ENCODE results near the gene SLC9A5. TPM values are rescaled to one million over a fixed set of nuclear protein-coding genes. Genes with fewer than 3 reads are reported as not detected.
A peak's percentile ranks its signal among the peaks of the same experiment; 100 is the strongest.

SLC9A5 gene
- total and polyA plus RNA-seq, 9 of the 15 experiments (the other 6 are each of a cell fraction or from before 2014, with no cell fraction given): 0.06 to 3.1 (median 1.2) TPM

- peak; percentile 58; the same call in 1 of the 2 replicates for TF ChIP-seq HES1 (IDR thresholded peaks at IDR 0.05; ENCODE audit: low read depth)
- no peak for TF ChIP-seq LARP7 (IDR thresholded peaks at IDR 0.05)
- peak; percentile 10 to 37; a peak in 2 of 4 replicates for TF ChIP-seq FOXK2 (conservative IDR thresholded peaks at IDR 0.05 in 1 of 2, IDR thresholded peaks at IDR 0.05 in 1 of 2; ENCODE audit: low read depth in 2 of 2)
- peak; percentile 83; the same call in 1 of the 2 replicates for TF ChIP-seq ZNF395 (CRISPR knock-in tag; IDR thresholded peaks at IDR 0.05)
- no peak for TF ChIP-seq ZBTB12 (CRISPR knock-in tag; IDR thresholded peaks at IDR 0.05)
- TF ChIP-seq SOX6 (IDR thresholded peaks at IDR 0.05): peak; percentile 78
- TF ChIP-seq KLF10 (CRISPR knock-in tag; IDR thresholded peaks at IDR 0.05): no peak
- no peak for TF ChIP-seq ILF3 (IDR thresholded peaks at IDR 0.05; ENCODE audit: borderline replicate concordance)
- no peak for TF ChIP-seq GTF2A2 (tag; IDR thresholded peaks at IDR 0.05)
- TF ChIP-seq THAP12 (CRISPR knock-in tag; IDR thresholded peaks at IDR 0.05): no peak
- TF ChIP-seq ZNF586 (CRISPR knock-in tag; conservative IDR thresholded peaks at IDR 0.05): no peak
- TF ChIP-seq DPF2 (IDR thresholded peaks at IDR 0.05): peak; percentile 99
- peak; percentile 92 for TF ChIP-seq BRD9 (IDR thresholded peaks at IDR 0.05; ENCODE audit: low read depth, partially characterized antibody)
- peak; percentile 89 for TF ChIP-seq ZNF766 (CRISPR knock-in tag; conservative IDR thresholded peaks at IDR 0.05)
- no peak for TF ChIP-seq ZBTB43 (CRISPR knock-in tag; IDR thresholded peaks at IDR 0.05)
- peak; percentile 65 for TF ChIP-seq VEZF1 (CRISPR knock-in tag; IDR thresholded peaks at IDR 0.05)
- TF ChIP-seq RNF2 (IDR thresholded peaks at IDR 0.05): peak; percentile 76
- TF ChIP-seq KHSRP (IDR thresholded peaks at IDR 0.05): no peak
- TF ChIP-seq TAF1 (IDR thresholded peaks at IDR 0.05; ENCODE audit: control insufficient read depth, extremely low read depth, insufficient read depth, low read length, severe bottlenecking): peak; percentile 30
- peak; percentile 96 for TF ChIP-seq HMBOX1 (IDR thresholded peaks at IDR 0.05)
- TF ChIP-seq ZNF778 (CRISPR knock-in tag; IDR thresholded peaks at IDR 0.05): no peak
These were observed 19.4 kb downstream of the SLC9A5 start (continued) for GRCh38 chr16:67268136-67268579.

Measured in K562 (cell line).